B cell (primary cell): ENCODE data around the gene WFDC2.

ENCODE experiments used
- EZH2 ChIP-seq: IDR thresholded peaks from 2 replicates; pipeline ENCODE4 v1.6.1; 2012; ENCODE audit warnings: borderline replicate concordance, low read depth, mild to moderate bottlenecking, moderate library complexity, low read length; ENCODE audit not compliant: insufficient read depth, poor library complexity, severe bottlenecking
- TF ChIP-seq, protein P1 (sequence below): fragments of 200-600 bp; IDR thresholded peaks from one replicate; pipeline ENCODE4 v1.8.0; 2022; ENCODE audit warnings: antibody characterized with exemption, mild to moderate bottlenecking

DNA sequence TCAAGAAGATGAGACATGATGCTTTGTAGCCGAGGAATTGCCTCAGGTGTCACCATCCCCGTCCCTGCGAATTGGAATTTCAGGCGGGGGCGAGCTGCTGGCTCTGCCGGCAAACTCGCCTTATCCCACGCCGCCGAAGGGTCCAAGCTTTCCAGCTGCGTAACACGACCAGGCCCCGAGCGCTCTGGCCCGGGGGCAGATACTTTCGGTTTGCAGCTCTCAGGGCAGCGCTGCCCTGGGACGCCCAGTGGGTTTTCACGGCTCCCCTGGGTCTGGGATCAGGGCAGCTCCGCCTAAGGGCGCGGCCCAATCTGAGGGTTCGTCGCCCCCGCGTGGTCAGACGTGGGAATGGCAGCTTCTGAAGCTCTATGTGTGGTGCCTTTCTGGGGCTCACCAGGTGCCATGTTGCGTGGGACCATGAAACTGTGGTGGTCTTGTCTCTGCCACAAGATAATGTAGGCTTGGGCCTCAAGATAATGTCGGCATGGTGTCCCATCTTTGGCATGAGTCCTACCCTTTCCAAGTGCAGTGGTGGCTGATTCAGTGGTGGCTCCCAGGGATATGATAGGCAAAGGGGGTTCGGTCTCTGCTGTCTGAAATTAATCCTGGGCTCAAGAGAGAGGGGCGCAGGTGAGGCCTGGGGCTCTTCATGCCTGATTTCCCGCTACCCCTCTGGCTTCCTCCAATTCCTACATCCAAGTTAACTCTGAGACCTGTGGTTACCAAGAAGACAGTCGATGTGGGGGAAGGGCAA is 32.6 kb upstream of the WFDC2 start:
- TF ChIP-seq, protein P1, sequence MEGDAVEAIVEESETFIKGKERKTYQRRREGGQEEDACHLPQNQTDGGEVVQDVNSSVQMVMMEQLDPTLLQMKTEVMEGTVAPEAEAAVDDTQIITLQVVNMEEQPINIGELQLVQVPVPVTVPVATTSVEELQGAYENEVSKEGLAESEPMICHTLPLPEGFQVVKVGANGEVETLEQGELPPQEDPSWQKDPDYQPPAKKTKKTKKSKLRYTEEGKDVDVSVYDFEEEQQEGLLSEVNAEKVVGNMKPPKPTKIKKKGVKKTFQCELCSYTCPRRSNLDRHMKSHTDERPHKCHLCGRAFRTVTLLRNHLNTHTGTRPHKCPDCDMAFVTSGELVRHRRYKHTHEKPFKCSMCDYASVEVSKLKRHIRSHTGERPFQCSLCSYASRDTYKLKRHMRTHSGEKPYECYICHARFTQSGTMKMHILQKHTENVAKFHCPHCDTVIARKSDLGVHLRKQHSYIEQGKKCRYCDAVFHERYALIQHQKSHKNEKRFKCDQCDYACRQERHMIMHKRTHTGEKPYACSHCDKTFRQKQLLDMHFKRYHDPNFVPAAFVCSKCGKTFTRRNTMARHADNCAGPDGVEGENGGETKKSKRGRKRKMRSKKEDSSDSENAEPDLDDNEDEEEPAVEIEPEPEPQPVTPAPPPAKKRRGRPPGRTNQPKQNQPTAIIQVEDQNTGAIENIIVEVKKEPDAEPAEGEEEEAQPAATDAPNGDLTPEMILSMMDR: peak; percentile 93
- TF ChIP-seq EZH2: no peak
